Kasumi-1 (cell line): ENCODE data around the gene NUDT15.
"Not testable (repeated sequence)": the region's sequence is repeated elsewhere in the genome, so short reads cannot be mapped to it uniquely, and the experiment has no call there.

Experiments used
- DNase-seq, 2 experiments: peaks; one replicate each; lab custom pipeline; 2025; lab: John Stamatoyannopoulos, UW

Gene NUDT15

DNA sequence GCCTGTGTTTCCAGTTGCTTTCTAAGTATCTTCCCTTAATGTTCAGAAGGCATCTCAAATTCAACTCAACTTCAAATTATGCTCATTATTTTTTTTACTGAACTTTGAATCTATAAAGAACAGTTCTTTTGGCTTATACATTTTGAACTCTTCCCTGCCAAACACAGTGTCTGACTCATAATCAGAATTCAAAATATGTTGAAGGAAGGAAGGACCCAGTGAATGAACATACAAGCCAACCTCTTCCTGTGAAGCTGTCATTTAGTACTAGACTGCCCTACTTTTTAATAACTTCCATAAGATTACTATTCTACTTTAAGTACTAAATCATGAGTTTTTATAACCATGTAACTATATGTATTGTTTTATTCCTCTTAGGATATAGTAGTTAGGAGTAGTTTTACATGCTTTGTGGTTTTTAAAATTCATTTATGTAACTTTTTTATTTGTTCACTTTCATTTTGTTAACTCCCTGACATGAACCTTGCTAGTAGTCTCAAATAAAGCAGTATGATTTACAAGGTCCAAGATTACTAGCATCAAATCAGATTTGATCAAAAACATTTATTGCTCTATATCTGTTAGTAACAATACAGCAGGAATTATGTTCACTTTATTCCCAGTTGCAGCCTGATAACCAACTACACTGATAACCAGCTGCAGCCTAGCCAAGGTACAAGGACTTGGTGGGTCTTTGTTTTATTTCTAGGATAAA is 6.4 kb downstream of the NUDT15 start:
- peak in 1 of 2 experiments; percentile 20 for DNase-seq

DNA sequence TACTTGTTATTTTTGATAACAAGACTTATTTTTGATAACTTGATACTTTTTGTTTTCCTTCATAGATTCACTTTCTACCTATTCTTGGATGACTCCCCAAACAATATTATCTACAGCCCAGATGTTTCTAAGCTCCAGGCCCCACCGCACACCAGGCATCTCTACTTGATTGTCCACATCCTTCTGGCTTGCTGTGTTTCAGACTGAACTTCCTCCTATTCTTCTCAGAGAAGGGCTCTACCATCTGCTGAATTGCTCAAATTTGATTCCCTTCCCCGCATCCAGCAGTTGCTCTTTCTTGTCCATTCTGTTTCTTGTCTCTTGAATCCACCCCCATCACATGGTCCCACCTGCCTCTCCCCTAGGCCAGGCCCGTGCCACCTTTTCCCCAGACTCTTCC is 13.0 kb downstream of the NUDT15 start:
- no peak for DNase-seq

DNA sequence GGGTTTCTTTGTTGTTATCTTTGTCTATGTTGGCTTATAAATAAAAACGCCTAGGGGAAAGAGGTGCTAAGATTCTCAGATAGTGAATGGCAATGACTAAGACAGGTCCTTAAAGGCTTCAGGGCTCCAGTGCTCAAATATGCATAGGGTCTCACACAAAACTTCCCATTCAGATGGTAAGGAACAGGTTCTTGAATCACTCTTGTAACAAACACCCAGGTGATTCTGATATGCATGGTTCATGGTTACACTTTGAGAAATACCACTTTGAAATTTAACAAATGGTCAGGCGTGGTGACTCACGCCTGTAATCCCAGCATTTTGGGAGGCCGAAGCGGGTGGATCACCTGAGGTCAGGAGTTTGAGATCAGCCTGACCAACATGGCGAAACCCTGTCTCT is 17.1 kb downstream of the NUDT15 start:
- DNase-seq = no peak

DNA sequence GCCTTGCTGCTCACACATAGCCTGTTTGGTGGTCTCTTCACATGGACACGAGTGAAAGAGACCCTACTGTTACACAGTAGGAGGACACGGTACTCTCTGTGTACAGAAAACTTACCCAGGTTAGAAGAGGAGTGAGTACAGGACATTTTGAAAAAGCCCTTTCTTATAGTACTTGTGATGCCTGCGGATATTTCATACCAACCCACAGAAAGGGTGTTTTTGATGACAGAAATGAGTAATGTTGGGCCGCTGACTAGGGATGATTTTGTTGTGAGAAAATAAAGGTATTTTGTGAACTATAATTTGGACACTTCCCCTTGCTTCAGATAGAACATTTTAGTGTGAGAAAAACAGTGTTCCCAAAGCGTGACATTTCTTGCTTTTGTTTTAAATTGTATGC is 18.2 kb downstream of the NUDT15 start:
- DNase-seq = no peak

DNA sequence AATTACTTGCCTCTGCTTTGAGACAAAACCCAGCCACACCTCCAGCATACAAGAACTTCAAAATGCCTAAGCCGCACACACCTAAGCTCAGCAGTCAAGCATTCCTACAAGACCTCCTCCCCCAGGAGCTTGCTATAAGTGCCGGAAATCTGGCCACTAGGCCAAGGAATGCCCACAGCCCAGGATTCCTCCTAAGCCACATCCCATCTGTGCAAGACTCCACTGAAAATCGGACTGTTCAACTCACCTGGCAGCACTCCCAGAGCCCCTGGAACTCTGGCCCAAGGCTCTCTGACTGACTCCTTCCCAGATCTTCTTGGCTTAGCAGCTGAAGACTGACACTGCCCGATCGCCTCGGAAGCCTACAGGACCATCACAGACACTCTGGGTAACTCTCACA is 21.0 kb downstream of the NUDT15 start:
- not testable (repeated sequence) for DNase-seq

DNA sequence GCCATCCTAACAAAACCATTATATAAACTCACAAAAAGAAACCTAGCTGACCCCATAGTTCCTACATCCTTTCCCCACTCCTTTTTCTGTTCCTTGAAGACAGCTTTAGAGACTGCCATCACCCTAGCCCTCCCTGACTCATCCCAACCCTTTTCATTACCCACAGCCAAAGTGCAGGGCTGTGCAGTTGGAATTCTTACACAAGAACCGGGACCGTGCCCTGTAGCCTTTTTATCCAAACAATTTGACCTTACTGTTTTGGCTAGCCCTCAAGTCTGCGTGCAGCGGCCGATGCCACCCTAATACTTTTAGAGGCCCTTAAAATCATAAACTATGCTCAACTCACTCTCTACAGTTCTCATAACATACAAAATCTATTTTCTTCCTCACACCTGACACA is 22.4 kb downstream of the NUDT15 start:
- DNase-seq = not testable (repeated sequence)

DNA sequence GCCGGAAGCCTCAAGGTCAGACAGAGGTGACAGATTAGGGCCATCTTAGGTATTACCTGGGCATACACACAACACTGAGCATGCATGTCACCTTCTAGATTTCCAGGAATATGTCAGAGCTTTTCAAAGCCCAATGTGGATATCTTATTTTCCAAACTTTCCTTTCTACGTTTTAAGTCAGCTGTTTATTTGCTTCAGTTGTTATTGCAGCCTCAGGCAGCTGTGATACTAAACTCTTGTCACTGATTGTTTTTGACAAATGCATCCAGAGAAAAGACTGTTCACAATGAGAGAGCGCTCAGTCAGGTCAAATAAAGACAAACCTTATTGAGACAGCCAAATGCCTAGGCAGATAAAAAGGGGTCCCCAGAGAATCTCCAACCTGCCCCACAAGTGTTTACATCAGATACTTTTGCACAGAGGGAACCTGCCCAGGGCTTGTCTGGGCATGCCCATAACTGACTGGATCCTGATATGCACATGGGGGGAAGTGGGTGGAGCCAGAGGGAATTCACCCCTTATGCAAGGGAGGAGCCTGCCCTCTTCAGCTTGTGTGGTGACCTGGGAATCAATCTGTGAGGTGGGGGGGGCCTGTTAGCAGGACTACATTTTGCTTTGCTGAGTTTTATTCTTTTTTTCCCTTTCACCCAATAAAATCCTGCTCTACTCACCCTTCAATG is 28.9 kb downstream of the NUDT15 start:
- no peak for DNase-seq

DNA sequence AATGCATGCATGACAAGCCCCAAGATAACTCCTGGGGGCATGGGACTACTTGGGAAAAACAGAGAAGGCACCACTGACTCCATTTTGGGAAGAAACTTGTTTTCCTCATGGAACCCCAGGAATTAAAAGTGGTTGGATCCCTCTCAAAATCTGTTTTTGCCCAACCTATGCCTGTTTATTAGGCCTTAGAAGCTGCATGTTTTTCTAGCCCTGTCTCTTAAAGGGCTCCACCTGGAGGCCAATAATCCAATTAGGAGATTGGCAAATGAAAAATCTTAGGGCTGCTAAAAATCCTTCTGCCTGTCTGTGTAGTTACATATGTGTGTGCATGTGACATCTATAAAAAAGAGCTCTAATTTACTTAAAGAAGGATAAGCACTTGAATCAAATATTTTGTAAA is 30.5 kb downstream of the NUDT15 start:
- peak; percentile 5 to 43 for DNase-seq

DNA sequence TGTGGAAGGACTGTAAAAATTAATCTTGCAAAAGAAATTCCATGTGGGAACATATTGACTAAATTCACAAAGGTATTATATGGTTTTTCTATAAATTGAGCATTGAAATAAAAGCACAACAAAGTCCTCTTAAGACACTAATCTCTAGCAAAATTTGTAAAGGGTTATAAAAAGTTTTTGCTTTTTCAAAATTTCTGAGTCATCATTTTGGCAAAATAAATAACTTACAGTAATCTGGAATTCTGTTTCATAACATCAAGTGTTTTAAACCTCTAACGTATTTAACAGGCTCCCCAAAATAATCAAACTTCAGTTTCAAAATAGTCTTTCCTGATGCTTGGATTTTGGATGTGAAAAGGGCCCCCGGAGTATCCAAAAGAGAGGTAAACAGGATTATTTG is 31.4 kb downstream of the NUDT15 start:
- DNase-seq = no peak

DNA sequence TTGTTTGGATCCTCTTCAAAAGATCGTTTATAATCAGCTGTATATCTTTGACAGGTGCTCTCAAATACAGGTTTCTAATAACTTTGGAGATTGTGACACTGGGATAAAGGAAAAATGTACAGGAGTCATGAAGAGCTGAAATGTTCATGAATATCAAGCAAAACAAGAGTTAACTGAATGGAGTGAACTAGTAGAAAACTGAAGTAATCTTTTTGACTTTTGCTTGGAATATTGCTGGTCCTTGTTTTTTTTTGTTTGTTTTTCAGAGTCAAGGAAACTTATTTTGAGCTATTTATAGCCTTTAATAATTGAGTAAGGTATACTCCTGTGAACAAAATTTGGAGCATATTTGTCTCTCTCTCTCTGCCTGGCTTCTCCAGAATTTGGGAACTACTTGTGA is 32.0 kb downstream of the NUDT15 start:
- no peak for DNase-seq

DNA sequence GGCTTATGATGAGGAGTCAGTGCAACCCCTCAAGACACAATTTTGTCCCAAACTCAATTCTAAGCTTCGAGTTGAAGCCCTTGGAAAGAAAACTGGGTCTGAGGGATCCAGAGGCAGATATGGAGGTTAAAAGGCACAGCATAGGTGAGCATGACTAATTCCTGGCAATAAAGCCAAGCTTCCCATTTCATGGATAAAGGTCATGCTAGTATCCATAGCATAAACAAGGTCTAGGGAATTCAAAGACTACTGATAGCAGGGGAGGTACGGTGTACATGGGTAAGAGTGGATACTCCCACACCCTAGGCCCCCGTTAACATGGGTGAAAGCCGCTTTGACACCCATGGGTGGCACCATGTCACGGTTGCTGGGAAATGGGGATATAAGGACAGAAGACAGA is 33.4 kb downstream of the NUDT15 start:
- DNase-seq = no peak

DNA sequence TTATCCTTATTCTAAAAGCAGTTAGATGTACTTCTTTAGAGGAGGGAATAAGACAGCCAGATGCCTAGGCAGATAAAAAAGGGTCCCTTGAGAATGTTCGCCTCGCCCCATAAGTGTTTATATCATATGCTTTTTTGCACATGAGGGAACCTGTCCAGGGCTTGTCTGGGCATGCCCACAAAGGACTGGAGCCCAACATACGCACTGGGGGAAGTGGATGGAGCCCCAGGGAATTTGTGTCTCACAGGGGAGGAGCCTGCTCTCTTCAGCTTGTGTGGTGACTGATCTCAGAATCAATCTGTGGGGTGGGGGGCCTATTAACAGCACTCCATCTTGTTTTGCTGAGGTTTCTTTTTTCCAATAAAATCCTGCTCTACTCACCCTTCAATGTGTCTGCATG is 34.8 kb downstream of the NUDT15 start:
- no peak for DNase-seq

DNA sequence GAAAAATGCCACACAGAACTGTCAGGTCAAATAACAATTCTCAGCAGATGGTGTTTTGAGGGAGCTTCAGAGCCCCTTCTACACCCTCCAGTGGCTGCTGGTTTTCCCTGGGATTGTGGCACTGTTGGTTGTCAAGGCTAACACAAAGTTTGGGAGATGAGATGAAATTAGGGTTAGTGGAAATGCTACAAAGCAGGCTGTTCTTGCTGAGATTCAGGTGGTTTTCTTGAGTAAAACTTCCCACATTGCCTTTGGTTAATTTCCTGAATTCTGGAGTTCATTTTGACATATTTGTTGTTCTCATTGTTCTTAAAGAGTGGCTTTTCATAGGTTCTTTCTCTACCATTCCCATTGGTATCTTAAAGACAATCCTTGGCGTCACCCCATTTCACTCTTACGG is 35.3 kb downstream of the NUDT15 start:
- no peak for DNase-seq

DNA sequence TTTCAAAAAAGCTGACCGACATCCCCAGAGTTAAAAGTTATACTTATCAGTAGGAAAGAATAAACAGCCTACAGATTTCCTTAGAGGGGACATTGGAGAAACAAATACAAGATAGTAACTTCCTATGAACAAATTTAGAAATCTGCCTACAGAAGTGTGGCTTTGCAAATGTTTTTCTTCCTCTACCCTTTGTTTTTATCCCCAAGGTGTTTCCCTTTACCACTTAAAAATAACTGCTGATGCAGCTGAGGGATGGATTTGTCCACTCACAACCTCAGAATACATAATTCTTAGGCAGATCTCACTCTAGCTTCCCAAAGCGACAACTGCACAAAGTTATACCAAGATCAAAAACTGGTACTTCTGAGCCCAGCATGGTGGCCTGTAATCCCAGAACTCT is 36.5 kb downstream of the NUDT15 start:
- no peak for DNase-seq

DNA sequence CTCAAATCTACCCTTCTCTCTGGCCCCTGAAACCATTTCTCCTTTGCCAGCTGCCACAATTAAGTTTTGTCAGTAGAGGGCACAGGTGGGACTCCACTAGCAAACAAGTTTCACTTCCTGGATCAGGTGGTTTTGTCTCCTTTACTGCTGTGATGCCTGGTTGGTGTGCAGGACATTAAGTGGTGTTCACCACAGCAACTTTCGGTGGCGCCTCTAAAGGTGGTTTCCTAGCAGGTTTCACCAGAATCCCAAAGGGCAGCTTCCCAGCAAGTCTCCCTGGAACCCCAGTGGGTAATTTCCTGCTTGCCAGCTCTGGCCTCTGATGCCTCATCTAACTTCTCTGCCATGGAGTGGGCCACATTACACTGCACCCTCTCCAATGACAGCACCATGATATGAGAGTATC is 40.7 kb downstream of the NUDT15 start:
- peak; percentile 32 to 39 for DNase-seq

DNA sequence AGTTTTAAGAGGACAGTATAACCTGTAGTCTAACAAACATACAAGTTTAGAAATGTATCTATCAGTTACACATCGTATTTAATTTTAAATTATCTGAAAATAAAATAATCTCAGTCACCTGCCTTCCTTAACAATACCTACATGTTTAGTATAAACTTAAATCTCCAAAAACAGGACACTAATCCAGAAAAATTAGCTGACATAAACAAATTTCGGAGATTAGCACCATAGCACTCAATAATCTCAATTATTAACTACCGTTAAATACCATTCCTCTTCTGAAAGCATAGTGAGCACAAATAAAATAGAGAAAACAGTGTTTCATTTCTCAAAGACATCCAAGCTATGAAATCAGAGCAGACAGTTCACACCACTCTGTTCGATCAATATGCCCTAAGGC is 44.2 kb downstream of the NUDT15 start:
- DNase-seq = no peak

DNA sequence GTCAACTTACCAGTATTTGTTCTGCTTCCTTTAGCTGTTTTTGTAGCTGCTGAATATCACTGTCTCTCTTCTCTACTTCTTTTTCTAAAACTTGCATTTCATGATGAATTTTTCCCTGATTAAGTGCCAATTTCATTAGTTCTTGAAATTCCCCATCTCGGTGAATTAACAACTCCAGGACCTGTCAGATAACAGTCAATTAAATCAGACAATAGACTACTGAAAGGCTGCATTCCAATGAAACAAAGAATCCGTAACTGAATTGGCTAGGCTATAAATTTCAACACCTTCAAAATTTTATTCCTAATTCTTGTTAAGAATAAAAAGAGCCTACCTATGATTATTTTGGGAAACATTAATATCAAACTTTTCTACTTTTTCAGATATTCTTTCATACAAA is 48.7 kb downstream of the NUDT15 start:
- DNase-seq = no peak

DNA sequence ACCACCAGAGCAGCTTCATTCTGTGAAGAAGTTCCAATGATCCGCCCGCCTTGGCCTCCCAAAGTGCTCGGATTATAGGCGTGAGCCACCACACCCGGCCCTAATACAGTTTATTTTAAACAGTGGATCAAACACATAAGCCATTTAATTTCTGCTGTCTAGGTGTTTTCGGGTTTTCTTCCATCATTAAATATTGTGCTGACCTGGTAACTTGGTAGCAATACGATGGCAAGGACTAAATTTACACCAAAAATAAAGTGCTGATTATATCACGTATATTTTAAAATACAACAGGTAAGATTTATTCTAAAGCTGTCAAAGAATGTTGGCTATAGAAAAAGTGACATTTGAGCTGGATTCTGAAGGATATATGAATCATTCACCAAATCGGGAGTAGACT is 56.1 kb downstream of the NUDT15 start:
- DNase-seq = no peak

DNA sequence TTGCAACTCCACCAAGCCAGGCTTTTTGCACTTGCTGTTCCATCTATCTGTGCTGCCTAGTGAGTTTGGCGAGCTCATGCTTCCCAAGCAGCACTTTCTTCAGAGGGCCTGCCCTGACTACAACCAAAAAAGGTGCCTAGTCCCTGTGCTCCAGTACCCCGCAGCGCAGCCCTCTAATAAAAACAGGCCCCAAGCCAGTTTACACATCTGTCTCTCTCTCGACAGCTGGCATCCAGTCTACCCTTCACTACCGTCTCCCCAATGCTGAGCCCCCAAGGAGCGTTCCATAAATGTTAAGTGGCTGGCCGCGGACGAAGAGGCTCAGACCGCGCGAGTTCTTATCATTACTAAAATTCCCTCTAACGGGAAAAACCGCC is 56.9 kb downstream of the NUDT15 start:
- DNase-seq = peak in 1 of 2 experiments; percentile 12

DNA sequence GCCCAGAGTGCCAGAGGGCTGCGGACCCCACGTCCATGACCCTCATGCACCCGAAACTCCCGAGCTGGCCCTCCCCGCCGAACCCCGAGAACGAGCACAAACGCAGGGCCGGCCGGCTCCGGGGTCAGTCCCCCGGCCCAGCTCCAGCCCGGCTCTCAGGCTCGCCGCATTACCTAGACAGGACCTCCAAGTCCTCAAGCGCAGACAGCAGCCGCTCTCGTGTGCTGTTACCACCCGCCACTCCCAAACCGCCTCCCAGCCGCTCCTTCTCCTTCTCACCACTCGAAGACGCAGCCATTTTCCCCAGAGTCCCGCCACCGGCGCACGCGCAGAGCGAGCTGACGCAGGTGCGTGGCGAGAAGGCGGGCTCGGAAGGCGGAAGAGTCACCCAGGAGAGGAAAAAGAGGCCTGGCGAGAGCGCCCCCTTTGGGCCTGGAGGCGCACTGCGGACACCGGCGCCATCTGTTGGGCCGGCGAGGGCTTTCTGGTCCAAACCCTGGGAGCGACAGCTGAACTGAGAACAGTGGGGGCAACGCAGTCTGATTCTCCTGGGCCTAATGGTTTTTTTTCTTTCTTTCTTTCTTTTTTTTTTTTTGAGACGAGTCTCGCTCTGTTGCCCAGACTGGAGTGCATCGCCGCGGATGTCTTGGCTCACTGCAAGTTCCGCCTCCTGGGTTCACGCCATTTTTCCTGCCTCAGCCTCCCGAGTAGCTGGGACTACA is 57.4 kb downstream of the NUDT15 start, which contains the start of gene MED4:
Gene MED4 (minus strand): TSS at position 324 of the 722 bp plus-strand sequence. CDS start 26 bp downstream, at position 298.
- DNase-seq = peak; percentile 92 to 93

DNA sequence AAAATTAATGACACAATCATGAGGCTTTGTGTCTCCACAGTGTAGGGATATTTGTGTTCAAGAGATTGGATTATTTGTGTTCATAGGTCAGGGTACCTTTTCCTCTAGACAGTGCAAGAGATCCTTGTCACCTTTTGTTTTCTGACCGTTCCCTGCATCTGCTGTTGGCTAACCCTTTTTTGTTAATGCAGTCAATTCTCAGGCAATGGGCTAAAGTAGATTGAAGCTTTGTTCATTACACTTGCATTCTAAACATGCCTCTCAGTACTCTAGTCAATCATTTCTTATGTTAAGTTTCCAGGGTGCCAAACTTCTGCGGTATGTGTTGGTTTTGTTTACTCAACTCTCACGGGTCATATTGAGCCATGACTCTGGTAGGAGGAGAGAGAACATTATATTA is 59.1 kb downstream of the NUDT15 start:
- no peak for DNase-seq
